Epidermal melanocyte (primary cell): ENCODE results near the gene FHL2.

Source experiments
- DNase-seq: peaks from one replicate; pipeline ENCODE4 v3.0.0; 2011; ENCODE audit warnings: low spot score; ENCODE audit not compliant: insufficient read length

The FHL2 gene

GRCh38 chr2:105422801-105423200 is 23.9 kb upstream of the FHL2 start:
- no peak for DNase-seq

- no peak for DNase-seq
These were observed 22.2 kb upstream of the FHL2 start for GRCh38 chr2:105421053-105421452.

GRCh38 chr2:105418522-105418921 is 19.7 kb upstream of the FHL2 start:
- no peak for DNase-seq

GRCh38 chr2:105417857-105418436 is 19.1 kb upstream of the FHL2 start:
- DNase-seq, result no peak

GRCh38 chr2:105416156-105416555 is 17.3 kb upstream of the FHL2 start:
- no peak for DNase-seq

- no peak for DNase-seq
These were observed 16.2 kb upstream of the FHL2 start for GRCh38 chr2:105415007-105415406.

GRCh38 chr2:105413206-105413605 is 14.4 kb upstream of the FHL2 start:
- DNase-seq, result no peak

GRCh38 chr2:105412584-105412983 is 13.7 kb upstream of the FHL2 start:
- DNase-seq, result no peak

- no peak for DNase-seq
These were observed 13.0 kb upstream of the FHL2 start for GRCh38 chr2:105411720-105412407.

- DNase-seq, result no peak
These were observed 11.7 kb upstream of the FHL2 start for GRCh38 chr2:105410554-105410953.

- no peak for DNase-seq
These were observed 10.9 kb upstream of the FHL2 start for GRCh38 chr2:105409717-105410116.

GRCh38 chr2:105407946-105408743 is 9.3 kb upstream of the FHL2 start:
- DNase-seq, result no peak

GRCh38 chr2:105406221-105406620 is 7.4 kb upstream of the FHL2 start:
- DNase-seq, result no peak

- DNase-seq, result no peak
These were observed 6.4 kb upstream of the FHL2 start for GRCh38 chr2:105405291-105405690.

GRCh38 chr2:105404736-105405135 is 5.9 kb upstream of the FHL2 start:
- no peak for DNase-seq

GRCh38 chr2:105403783-105404698 is 5.2 kb upstream of the FHL2 start:
- DNase-seq, result no peak

GRCh38 chr2:105403241-105403782 is 4.5 kb upstream of the FHL2 start:
- DNase-seq, result no peak

GRCh38 chr2:105402809-105403208 is 4.0 kb upstream of the FHL2 start:
- DNase-seq, result no peak

GRCh38 chr2:105401867-105402266 is 3.0 kb upstream of the FHL2 start:
- DNase-seq, result no peak

- DNase-seq, result no peak
These were observed 1.3 kb upstream of the FHL2 start for GRCh38 chr2:105400138-105400540.

- DNase-seq, result no peak
These were observed 483 bp upstream of the FHL2 start for GRCh38 chr2:105399207-105399861.
